Fibroblast of gingiva (primary cell): ENCODE data around the gene EXOC3L1.
A peak's percentile ranks its signal among the peaks of the same experiment; 100 is the strongest.

Experiments
- DNase-seq: peaks from one replicate; pipeline ENCODE4 v3.0.0-alpha.2; 2011; ENCODE audit warnings: low read depth

Gene EXOC3L1, protein sequence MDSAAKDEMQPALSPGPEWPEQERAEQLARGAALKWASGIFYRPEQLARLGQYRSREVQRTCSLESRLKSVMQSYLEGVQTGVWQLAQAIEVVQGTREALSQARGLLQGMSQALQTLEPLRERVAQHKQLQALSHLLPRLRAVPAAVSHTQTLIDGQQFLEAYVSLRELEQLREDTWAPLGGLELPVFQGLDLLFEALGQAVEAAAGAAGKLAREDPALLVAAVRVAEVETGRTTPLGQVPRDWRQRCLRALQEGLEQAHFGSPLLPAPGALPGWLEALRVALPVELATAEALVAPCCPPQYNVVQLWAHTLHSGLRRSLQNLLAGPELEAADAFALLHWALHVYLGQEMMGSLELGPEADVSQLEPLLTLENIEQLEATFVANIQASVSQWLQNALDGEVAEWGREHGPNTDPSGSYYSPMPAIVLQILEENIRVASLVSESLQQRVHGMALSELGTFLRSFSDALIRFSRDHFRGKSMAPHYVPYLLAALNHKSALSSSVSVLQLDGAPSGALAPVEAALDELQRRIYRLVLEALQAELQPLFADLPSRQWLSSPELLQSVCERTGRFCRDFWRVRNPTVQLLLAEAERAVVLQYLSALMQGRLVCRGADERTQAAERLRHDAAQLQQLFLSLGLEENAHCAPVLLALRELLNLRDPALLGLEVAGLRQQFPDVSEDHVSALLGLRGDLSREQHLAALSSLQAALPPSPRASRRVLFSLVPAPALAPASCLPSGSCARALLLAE

DNA sequence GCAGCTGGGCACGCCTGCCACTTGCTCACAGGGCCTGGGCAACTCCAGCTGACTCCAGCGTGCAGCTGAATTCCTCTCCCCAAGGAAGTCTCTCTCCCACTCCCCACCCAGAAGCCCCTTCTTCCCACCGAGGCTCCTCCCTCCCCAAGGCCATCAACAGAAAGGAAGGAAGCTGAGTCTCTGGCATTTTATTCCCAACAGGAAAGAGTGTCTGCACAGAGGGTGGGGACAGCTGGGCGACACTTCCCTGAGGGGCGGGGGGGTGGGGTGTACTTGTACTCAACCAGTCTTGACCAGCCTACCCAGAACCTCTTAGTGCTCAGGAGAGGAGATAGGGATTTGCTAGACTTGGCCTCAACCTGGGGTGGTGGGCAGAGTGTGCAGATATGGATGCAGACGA is at the start of gene EXOC3L1:
Gene EXOC3L1, minus strand, starts transcription at position 96 of the 400 bp plus-strand sequence. CDS start 460 bp downstream, outside the sequence.
- no peak for DNase-seq

DNA sequence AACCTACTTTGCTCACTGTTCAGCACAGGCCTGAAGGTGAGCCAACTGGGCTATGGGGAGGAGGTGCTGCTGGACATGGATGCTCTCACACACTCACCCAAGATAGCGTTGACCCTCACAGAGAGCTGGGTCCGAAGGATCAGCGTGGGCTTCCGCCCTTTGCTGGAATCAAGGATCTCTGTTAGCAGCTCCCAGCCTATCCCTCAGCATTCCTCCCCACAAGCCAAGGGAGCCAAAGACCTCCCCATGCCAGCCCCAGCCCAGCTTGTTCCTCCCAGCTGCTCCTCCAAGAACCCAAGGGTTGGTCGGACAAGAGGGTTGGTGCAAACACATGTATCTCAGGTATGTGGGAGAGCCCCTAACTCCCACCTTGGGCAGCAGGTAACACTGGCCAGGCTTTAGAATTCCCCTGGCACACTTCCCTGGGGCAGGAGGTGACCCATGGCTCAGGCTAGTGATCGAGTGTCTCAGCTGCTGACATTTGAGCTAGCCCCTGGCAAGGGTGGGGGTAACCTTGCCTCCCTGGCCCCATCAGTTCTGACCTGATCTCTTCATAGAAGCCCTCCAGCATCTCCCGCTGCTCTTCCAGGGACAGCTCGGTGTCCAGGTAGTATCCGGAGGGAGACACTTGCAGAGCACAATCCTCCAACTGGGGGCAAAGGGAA is 49.0 kb upstream of the EXOC3L1 start:
- no peak for DNase-seq

GRCh38 chr16:67238278-67238575 is 48.3 kb upstream of the EXOC3L1 start:
- no peak for DNase-seq

GRCh38 chr16:67237396-67238277 is 47.7 kb upstream of the EXOC3L1 start:
- DNase-seq = no peak

- peak; percentile 49 for DNase-seq
Observed at GRCh38 chr16:67236563-67237395, 46.8 kb upstream of the EXOC3L1 start.

DNA sequence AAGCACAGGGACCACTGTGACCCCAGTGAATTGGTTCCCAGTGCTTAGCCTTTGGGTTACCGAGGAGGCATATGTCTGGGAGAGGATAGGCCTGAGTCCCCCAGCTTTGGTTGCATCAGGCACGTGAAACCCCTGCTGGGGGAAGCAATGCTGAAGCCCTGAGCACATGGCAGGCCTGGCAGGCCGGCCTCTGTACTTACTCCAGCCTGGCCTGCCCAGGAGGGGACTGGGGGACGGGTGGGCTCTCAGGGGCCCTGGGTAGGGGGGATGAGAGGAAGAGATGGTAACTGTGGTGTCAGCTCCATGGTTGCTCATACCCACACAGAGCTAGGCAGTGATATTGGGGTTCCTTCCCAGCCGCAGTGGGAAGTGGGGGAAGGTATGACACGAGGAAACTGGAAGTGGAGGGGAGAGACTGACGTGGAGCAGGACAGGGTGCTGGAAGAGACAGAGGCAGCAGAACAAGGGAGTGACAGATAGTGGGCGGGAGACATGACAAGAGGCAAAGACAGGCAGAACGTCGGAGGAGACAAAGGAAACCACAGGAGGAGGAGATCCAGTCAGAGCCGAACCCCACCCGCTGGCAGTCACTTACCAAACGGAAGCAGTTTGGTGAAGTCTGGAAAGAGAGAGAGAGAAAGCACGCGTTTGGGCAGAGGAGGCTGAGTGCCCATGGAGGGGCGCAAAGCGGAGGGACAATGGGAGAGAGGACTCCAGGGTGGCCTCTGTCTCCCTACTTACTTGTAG is 46.1 kb upstream of the EXOC3L1 start:
- DNase-seq = no peak

GRCh38 chr16:67234180-67234597 is 44.3 kb upstream of the EXOC3L1 start:
- no peak for DNase-seq

DNA sequence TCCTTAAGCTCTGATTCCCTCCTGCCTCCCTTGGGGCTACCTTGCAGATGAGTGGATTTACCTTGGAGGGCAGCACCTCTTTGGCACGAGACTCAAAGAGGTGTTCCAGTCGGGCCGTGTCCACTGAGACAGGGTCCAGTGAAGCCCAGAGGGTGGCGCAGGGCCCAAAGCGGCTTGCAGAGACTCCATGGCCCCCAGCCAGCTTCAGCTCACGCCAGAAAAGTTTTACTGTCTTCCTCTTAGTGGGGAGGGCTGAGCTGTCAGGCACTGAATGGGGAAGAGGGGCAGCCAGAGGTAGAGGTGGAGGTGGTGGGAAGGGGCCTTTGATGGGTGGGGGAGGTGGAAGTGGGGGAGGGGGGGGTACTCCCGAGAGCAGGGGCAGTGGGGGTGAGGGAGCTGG is 43.7 kb upstream of the EXOC3L1 start:
- no peak for DNase-seq

DNA sequence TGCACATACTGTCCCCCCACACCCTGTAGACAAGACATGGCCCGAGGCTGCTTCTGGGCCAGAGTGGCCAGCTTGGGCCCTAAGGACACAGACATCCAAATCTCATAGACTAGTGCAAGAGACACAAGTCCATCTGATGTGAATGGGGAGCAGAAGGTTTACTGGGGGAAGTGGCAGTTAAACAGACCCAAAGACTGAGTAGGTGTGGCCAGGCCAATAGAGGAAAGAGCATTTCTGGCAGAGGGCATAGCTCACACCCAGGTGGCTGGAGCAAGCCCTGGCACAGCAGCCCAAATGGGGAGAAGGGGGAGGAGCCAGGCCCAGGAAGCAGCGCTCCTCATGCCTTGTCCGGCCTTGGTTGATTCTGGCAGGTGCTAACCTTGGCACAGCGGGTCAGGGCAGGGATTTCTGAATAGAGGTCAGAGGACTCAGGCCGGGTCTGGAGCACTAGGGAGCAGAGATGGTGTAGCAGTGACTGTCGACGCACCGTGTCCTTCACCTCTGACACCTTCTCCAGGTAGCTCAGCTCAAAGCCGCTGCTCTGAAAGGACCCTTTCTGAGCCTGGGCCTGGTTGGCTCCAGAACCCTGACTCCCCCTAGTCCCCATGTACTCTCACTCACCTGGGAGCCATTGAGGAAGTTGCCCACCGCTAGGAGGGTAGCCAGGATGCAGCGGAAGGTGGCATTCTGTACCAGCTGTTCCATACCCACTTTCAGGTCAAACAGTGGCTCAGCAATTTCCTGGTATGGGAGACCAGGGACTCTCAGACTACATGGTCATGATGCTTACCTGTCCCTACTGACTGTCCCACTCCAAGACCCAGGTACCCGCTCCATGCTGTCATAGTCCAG is 41.1 kb upstream of the EXOC3L1 start:
- no peak for DNase-seq

- no peak for DNase-seq
Observed at GRCh38 chr16:67229906-67230808, 40.2 kb upstream of the EXOC3L1 start.

- DNase-seq = no peak
Observed at GRCh38 chr16:67228905-67229304, 39.0 kb upstream of the EXOC3L1 start.

GRCh38 chr16:67228034-67228785 is 38.3 kb upstream of the EXOC3L1 start:
- no peak for DNase-seq

GRCh38 chr16:67227567-67227921 is 37.6 kb upstream of the EXOC3L1 start:
- no peak for DNase-seq

DNA sequence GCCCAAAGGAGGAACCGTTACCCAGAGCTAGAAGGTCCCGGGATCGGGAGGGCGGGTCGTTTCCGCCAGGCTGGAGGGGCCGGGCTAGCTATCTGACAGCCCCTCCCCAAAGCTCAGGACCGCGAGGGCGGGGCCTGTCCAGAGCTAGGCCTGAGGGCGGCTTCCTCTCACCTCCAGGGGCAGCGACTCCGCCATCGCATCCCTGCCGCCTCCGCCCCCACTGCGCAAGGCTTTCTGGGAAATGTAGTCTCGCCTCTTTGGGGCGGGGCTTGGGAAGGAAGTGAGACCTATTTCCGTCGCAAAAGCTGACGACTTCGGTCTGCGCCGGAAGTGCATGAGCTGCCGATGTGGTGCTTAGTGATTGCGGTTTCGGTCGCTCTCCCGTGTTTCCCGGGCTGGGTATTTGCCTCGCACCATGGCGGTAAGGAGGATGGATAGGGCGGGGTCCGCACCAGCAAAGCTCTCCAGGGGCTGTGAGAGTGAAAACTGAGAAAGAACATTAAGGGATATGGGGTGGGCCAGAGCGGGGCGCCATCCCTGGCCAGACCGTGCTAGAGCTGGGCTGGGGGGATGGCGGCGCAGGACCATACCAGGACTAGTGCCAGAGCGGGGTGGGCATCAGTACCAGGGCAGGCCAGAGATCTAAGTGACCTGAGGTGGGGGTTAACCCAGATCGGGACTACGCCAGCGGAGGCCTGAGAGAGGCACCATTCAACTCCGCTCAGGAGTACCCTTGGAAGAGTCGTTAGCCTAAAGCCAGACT is 37.0 kb upstream of the EXOC3L1 start, which contains the start of gene TMEM208:
Gene TMEM208, plus strand, starts transcription at position 327 of the 763 bp plus-strand sequence. Its CDS starts 89 bp downstream, at position 416.
- DNase-seq = peak; percentile 98

DNA sequence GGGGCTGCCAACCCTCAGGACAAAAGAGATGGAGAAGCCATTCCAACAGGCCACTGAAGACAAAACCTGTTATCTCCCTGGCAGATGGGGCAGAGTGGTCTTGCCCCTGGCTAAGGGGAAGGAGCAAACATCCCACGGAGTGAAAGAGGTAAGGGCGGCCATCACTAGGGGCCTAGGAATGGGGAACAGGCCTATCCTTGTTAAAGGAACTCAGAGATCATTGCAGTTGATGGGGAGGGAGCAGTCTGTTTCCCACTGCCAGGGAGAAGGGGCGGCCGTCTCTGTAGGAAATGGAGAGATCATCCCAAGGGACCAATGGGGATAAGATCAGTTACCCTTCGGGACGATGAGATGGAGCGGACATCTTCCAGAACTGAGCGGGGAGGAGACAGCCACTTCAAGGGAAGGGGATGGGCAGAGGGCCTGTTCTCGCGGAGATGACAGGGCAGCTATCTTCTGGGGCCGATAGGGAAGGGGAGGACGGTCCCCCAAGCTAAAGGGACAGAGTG is 36.4 kb upstream of the EXOC3L1 start:
- no peak for DNase-seq

DNA sequence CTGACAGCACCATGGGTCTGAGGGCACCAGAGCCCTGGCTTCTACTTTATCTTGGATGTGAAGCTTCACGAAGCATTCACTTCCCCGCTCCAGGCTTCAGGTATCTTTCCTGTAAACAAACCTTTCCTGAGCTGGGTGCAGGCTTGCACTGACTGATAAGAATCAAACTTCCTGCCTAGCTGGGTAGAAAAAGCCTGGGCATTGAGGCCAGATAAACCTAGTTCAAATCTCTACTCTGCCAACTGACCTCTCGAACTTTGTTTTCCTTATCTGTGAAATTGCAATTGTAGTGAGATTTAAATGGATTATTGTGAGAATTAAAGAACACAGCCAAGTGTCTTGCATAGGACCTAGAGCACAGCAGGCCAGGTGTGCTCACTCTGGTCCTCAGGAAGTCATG is 34.1 kb upstream of the EXOC3L1 start:
- no peak for DNase-seq
